Activated CD8-positive, alpha-beta memory T cell treated with anti-CD3 and anti-CD28 coated beads, Interleukin-2, amount 50 U/mL, for 4 hours (primary cell): Measurements from ENCODE around the gene AP5Z1.
A peak's percentile ranks its signal among the peaks of the same experiment; 100 is the strongest.

Experiments
- DNase-seq: peaks from one replicate; pipeline ENCODE4 v3.0.0-alpha.2; 2020

AP5Z1 gene

DNA sequence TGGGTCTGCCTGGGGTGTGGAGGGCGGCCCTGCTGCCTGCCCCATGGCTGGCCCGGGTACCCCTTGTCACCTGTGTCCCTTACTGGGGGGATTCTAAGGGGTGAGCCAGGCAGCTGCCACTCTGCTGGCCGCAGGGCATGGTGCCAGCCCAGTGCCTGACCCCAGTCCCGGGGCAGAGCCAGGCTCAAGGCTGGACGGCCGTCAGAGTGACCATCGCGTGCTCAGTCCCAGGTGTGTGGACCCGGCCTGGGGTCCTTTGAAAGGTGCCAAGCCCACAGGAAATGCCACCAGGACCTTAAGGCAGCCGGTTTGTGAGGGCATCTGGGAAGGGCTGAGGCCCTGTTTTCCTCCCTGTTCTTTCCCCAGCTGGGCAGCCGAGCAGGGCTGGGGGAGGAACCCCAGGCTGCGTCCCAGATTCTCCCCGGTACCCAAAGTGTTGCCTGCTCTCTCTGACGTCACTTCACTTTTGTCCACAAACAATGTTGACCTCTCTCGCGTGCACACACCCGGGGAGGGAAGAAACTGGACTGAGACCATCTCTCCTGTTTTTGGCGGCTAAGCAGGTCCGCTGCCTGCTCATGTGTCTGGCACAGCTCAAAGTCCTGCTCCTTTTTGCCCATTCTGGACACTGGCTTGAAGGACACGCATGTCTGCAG is 48.8 kb downstream of the AP5Z1 start:
- no peak for DNase-seq

GRCh38 chr7:4825081-4825480 is 49.7 kb downstream of the AP5Z1 start:
- DNase-seq: no peak

GRCh38 chr7:4828720-4829383 is 53.4 kb downstream of the AP5Z1 start:
- no peak for DNase-seq

- peak; percentile 57 for DNase-seq
Observed at GRCh38 chr7:4830176-4830575, 54.8 kb downstream of the AP5Z1 start.

DNA sequence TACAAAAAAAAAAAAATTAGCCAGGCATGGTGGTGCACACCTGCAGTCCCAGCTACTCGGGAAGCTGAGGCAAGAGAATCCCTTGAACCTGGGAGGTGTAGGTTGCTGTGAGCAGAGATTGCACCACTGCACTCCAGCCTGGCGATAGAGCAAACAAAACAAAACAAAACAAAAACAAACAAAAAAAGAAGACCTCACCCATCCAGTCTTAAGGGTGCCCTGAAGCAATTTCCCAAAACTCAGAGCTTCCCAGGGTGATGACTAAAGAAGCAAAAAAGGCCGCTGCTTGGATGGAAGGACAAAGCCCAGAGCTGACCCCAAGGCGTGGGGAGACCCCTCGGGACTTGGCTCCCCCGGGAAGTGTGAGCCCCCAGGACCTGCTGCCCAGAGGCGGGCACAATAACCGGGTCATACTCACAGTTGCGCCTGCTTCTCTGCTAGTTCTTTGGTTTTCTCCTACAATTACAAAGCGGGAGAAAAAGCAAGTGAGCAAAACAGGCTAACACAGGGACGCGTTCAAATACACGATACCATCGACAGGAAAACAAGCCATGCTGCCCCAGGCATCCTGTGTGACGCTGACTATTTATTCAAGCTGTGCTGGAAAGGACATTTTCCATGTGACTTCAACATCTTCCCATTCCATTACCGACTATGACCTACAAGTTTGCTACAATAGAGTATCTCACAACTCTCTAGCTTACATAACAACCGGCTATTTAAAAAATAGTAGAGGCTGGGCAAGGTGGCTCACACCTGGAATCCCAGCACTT is 56.5 kb downstream of the AP5Z1 start:
- no peak for DNase-seq

GRCh38 chr7:4832711-4833110 is 57.3 kb downstream of the AP5Z1 start:
- no peak for DNase-seq

DNA sequence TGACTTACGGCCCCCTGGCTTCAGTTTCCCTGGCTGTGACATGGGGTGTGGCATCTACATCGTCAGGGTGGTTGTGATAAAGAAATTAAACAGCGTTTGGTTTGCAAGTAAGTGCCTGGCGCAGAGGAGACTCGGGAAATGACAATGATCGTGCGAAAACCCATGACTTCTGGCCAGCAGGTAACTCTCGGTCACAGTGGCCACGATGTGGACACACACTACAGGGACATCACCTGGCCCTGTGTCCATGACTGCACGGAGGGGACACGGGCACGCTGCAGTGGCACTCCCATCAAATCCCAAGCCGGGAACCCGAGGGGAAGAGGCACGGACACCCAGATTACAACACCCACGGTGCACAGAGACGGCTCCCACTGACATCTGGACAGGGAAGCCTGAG is 57.8 kb downstream of the AP5Z1 start:
- DNase-seq: no peak

GRCh38 chr7:4833691-4834600 is 58.5 kb downstream of the AP5Z1 start:
- DNase-seq: no peak

- no peak for DNase-seq
Observed at GRCh38 chr7:4834601-4835397, 59.4 kb downstream of the AP5Z1 start.

GRCh38 chr7:4835398-4836205 is 60.2 kb downstream of the AP5Z1 start:
- DNase-seq: no peak

GRCh38 chr7:4836206-4836661 is 60.8 kb downstream of the AP5Z1 start:
- DNase-seq: no peak

DNA sequence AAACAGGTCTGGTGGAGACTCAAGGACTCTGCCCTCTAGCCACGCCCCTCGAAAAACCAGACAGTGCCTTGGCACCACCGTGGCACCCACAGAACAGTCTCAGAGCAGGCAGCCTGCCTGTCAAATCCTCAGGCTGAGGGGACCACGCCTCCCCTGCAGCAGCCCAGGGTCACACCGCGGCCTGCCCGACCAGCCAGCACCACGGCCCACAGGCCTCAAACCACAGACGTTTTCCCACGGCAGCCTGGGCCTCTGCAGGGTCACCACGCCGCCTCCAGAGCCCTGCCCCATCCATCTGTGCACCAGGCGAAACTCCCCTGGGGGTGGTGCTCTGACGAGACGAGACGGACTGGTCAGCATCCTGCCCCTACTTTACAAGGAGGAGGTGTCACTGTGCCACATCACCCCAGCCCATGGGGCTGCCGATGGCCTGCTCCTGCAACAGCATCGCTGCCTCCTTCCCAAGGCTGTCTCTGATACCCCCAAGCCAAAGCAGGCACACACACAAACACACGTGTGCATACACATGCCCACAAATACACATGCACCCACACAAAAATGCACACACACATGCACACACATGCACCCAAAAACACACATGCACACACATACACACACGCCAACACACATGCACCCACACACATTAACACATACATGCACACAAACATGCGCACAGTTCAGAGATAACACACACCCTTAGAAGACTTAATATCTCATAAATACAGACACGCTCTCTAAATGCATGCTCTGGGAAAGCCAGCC is 61.8 kb downstream of the AP5Z1 start:
- DNase-seq: no peak

GRCh38 chr7:4837803-4838625 is 62.6 kb downstream of the AP5Z1 start:
- no peak for DNase-seq

GRCh38 chr7:4838626-4839334 is 63.4 kb downstream of the AP5Z1 start:
- no peak for DNase-seq

- no peak for DNase-seq
Observed at GRCh38 chr7:4840079-4840501, 64.7 kb downstream of the AP5Z1 start.
